IPS-11a (cell line): ENCODE data around the gene KLC4.
A peak's percentile ranks its signal among the peaks of the same experiment; 100 is the strongest.
"Not testable (repeated sequence)": the region's sequence is repeated elsewhere in the genome, so short reads cannot be mapped to it uniquely, and the experiment has no call there.

Experiments
- H3K4me3 ChIP-seq: one replicate; pipeline ENCODE4 v1.5.1; 2013; ENCODE audit warnings: low read depth, low read length, control low read depth

The KLC4 gene

DNA sequence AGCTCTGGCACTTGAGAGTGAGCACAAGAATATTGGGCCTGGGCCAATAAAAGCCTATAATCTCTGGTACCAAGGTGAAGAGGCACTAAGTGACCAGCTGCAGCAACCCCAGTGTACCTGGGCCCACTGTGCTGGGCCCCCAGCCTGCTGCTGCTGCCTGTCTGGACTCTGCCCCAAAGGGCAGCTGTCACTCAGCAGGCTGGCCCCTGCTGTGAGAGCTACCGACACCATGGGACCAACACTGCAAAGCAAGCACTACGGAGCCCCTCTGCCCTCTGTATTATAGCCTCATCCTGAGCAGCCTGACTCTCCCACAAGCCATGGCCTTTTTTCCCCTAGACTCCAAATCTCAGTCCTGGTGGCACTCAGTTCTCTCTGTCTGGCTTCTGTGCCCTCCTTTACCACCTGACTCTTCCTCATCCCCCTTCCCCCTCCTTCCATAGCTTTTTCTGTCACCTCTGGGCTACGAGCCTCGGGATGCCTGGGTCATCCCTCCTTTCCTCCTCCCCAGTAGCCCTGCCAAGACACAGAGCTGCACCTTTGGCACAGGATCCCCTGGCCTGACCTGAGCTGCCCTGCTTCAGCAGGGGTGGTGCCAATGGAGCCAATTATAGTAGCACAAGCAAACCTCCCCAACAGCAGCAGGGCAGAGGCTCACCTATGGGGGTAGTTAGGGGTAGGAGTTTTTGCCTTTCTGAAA lies 23.8 kb upstream of the KLC4 start:
- no peak overlapping the region for H3K4me3 ChIP-seq

DNA sequence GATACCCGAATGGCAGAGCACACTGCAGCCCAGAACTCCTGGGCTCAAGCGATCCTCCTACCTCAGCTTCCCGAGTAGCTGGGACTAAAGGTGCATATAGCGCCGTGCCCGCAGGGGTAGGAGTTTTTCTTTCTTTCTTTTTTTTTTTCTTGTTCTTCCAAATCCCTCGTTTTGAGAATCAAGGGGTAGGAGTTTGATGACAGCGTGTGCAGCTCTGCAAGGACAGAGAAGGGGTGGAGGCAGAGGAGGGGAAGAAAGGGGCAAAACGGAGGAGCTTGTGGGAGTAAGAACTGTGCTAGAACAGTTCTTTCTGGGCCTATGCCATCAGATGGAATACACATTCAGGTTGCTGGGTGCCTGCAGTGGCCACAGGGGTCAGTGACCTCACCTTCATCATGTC lies 22.7 kb upstream of the KLC4 start:
- no peak overlapping the region for H3K4me3 ChIP-seq

DNA sequence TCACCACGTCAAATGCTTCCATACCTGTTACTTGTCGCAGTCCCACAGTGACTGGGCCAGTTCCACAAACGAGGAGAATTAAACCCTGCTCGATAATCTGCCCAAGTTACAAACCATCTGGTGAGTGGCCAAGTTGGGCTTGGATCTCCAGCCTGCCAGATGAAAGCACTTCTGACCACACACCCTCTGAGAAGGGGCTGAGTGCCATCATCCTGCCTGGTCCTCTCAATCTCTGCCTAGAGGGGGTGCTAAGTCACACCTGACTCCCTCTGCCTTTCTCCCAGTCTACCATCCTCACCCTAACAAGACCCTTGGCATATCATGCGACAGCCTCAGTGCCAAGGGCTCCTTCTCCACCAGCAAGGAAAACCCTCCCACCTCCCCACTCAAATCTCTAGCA lies 22.2 kb upstream of the KLC4 start:
- no peak overlapping the region for H3K4me3 ChIP-seq

DNA sequence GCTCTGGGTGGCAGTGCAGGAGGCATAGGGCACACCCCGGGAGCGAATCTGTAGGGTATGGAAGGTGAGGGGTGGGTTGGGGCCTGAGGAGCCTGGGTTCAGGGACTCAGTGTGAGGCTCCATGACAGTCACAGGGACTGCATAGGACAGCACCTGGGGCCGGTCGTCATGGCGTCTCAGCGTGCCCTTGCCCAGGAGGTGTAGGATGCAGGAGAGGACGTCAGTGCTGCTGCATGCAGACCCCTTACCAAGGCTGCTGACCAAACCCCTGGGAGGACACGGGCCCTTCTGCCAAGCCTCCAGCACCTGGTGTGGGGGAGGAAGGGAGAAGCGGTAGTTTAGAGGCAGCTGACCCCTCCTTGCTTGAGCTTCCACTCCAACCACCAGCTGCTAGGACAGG lies 21.7 kb upstream of the KLC4 start:
- no peak overlapping the region for H3K4me3 ChIP-seq

DNA sequence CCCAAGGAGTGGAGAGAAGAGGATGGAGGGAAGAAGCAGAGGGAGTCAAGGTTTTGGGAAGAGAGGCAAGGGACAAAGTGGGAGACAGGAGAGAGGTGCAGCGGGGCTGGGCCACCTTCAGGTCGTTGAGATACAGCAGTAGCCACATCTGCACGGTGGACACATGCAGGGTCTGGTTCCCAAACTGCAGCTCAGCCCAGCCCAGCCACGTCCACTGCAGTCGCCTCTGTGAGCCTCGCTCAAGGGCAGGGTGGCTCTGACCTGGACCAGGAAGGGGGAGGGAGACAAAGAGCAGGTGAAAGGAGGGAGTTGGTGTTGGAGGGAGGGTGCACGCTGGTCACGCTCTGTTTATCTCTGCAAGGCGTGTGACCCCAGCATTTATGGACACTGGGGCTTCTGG lies 20.7 kb upstream of the KLC4 start:
- no peak overlapping the region for H3K4me3 ChIP-seq

DNA sequence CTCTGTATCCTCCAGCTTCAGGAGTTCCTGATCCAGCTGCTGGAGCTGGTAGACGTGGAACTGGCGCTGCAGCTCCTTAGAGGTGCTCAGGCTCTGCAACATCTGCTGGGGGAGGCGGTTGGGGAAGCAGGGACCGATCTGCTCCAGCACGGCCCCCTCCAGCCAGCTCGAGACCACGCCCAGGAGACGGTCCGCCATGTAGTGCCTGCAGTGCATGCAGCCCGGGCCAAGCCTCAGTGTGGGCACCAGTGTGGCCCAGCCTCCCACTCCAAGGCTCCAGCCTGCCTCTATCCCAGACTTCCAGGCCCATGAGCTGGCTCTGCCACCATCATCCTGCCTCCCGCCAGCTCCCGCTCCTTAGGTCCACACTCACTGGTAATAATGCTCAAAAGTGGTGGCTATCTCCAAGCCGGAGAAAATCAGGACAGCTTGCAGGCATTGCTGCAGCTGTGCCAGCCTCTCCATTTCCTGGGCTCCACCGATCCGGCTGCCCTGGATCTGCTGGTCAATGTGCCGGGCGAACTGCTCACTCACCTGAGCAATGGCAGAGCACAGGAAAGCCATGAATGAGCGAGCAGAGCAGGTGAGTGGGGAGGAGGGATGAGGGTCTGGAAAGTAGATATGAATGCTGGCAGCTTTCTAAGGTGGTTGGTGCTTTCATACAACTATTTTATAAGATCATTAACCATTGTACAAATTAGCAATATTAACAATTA lies 18.7 kb upstream of the KLC4 start:
- no peak overlapping the region for H3K4me3 ChIP-seq

DNA sequence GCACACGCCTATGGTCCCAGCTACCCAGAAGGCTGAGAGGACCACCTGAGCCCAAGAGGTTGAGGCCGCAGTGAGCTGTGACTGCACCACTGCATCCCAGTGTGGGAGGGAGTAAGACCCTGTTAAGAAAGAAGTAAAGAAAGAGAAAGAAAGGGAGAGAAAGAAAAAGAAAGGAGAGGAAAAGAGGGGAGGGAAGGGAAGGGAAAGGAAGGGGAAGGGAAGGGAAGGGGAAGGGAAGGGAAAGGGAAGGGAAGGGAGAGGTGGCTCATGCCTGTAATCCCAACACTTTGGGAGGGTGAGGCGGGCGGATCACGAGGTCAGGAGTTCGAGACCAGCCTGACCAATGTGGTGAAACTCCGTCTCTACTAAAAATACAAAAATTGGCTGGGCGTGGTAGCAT lies 18.0 kb upstream of the KLC4 start:
- not testable (repeated sequence) for H3K4me3 ChIP-seq

DNA sequence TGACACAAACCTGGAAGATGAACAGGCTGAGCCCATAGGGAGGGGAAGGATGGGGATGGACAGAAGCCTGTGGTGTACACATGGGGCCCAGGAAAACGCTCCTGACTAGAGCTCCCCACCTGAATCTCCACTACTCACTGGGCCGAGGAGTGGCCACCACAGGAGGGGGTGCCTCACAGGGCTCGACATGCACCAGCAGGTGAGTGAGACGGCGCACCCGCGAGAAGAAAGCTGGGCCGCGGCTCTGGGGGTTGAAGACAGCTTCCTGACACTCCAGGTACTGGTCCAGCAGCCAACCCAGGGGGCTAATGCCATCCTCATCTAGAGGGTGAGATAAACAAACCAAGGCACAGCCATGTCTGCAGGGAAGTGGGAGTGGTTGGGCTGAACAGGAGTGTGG lies 16.1 kb upstream of the KLC4 start:
- no peak overlapping the region for H3K4me3 ChIP-seq

DNA sequence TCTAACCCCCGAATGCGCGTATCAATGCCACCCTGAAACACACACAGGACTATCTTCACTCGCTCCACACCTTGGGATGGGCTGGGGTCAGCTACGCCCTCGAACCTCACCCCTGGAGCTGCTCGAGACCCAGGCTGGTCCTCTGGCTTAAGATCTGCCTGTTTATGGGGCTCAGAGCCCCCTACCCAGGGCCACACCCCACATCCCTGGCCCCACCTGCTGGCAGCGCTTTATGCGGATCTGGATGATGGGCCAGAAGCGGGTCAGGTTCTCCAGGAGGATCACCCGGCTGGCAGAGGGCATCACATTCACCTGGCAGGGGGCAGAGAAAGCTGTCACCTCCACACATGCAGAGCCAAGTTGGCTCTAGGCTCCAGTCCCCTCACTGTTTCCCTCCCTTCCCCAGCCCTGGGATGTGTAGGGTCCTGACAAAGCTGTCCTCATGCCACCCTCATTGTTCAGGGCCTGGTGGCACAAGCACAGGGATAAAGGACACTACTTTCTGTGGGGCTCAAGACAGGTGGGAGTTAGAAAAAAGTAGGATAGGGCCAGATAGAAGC lies 14.0 kb upstream of the KLC4 start:
- no peak overlapping the region for H3K4me3 ChIP-seq

DNA sequence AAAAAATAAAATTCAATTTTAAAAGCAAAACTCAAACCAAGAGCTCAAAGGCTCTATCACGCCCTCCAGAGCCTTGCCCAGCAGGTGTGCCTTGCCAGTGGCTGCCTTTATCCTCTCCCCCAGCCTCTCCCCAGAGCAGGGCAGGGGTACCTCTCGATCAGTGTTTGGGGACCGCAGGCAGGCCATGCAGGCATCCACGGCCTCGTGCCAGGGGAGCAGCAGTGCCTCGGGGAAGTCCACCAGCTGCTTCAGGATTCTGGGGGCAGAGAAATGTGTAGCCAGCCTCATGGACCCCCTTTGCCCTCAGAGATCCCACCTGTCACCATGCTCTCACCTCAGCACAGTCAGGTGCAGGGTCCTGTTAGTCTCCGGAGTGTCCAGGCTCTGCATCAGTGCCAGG lies 11.4 kb upstream of the KLC4 start:
- no peak overlapping the region for H3K4me3 ChIP-seq

DNA sequence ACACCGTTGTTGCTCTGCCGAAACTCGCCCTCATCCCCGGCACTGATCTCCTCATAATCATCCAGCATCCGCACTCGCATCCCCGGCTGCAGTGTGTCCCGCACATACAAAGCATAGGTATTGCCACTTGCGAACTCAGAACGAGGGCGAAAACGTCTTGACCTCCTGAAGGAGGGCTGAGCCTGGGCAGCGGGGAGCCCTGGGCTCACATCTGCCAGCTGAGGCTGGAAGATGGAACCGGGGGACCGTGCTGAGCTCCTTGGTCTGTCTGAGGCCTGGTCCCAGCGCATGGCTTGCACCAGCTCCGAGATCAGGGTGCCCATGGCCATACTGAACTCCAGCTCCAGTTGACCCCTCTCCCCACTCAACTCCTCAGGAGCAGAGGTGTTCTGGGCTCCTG lies 8.4 kb upstream of the KLC4 start:
- no peak overlapping the region for H3K4me3 ChIP-seq

DNA sequence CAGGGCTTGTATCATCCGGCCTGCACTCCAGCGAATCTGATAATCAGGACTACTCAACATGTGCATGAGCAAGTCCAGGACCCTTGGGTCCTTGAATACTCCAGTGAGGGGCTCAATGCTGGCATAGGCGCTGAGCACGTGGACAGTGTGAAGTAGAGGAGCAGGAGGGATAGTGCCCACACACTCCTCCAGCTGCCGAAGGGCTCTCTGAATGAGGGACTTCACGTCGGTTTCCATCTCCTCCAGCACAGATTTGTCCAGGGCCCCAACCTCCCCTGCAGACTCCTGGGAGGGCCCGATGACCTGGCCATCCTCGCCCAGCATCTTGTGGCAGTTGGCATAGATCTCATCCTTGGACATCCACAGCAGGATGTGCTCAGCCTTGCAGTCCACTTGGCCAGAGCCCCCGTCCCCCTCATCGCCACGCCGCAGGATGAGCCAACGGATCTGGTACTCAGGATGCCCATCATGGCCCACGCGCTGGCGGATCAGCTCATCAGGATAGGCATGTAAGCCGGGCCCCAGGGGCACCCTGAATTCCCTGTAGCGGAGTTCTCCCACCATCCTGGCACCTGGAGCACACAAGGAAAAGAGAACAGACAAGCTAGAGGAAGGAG lies 7.1 kb upstream of the KLC4 start:
- no peak overlapping the region for H3K4me3 ChIP-seq

DNA sequence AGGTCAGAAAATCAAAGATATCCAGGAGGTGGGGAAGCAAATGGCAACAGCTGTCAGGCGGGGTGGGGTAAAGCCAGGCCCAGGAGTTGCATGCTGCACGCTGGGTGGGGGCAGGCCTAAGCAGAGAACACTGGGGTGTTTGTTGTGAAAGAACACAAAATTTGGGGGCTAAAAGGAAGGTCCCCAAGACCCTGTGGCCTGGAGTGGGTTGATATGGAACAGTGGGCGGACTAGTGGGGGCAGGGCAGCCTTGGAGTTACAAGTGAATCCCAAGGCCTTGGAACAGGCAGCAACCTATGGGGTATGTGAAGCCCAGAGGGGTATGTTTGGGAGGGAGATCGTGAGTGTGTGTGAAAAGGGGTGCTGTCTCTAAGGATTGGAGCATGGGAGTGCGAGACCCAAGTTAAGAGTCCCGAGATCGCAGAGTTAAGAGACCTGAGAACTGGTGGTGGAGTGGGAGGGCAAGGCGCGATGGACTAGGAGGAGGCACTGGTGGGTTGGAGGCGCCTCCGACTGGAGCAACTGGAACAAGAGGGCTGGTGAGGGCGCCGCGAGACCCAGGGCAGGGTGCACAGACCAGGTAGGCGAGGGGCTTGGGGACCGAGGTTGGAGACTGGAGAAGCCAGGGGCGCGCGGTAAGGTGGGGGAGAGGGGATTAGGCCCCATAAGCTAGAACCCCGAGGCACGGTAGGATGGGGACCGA lies 6.4 kb upstream of the KLC4 start:
- peak overlapping the region; percentile 81 for H3K4me3 ChIP-seq

DNA sequence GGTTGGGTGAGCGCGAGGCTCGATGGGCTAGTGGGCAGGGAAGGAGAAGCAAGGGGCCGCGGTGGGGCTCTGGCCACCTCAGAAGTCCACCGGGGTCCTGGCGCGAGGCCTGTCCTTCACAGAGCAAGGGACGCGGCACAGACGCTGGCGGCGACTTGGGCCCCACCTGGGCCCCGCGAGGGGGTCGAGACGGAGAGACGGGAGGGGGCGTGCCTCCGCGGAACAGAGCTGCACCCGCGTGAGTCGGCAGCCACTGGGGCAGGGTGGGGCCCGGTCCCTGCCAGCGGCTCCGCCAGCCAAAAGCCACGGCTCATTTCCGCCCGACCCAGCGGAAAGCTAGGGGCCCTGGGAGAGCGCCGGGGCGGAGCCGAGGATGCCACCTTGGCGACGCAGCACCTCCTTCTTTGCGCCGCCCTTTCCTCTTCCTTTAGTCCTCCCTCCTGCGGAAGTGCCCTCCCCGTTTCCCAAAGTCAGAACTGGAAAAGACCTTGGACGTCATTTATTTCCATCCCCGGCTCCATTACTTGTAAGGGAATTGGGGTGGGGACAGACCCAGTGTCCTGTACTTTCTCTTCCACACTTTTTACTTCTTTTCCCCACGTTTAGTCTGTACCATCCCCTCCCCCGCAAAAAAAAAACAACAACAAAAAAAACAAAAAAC lies 5.8 kb upstream of the KLC4 start, which contains the start of gene CUL7:
CUL7 (minus strand) TSS at position 307 of the 661 bp plus-strand sequence. CDS start 1,063 bp downstream, outside the sequence.
- peak within 1 kb of the TSS; percentile 81 for H3K4me3 ChIP-seq

DNA sequence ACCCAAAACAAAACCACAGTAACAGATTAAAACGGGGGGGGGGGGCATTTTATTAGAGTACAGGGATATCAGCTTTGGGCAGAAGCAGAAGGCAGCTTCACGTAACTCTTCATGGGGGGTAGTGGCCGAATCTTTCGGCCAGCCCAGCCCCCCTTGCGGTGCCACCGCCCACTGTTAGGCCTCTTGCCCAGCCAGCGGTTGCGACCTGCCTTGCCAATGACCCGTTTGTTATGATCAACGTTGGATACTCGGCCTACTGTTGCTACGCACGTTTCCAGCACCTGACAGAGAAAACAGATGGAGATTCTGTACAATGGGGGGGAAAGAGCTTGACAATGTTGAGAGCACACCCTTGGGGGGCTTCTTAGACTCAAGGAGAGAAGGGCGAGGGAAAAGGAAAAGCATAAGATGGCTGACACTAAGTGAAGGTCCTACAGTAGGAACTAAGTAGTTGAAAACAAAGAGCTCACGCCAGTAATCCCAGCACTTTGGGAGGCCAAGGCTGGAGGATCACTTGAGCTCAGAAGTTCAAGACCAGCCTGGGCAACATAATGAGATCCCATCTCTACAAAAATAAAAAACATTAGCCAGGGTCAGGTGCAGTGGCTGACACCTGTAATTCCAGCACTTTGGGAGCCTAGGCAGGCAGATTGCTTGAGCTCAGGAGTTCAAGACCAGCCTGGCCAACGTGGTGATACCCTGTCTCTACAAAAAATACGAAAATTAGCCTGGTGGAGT lies 5.1 kb upstream of the KLC4 start:
- no peak overlapping the region for H3K4me3 ChIP-seq

DNA sequence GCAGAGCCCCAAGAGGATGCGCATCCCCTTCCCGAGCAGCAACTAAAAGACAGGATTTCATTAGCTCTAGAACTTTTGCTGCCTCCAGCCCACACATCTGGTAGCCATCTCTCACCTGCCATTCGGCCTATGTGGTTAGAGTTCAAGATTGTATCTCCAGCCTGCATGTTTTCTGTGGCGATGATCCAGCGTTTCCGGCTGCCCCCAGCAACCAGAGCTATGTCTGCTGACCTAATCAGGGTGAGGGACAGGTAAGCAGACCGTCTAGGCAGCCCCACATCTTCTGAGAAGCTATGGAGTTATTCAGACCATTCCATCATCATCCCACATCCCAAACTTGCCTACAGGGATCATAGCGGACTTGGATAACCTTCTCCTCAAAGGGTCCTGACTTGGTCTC lies 3.5 kb upstream of the KLC4 start:
- no peak overlapping the region for H3K4me3 ChIP-seq

DNA sequence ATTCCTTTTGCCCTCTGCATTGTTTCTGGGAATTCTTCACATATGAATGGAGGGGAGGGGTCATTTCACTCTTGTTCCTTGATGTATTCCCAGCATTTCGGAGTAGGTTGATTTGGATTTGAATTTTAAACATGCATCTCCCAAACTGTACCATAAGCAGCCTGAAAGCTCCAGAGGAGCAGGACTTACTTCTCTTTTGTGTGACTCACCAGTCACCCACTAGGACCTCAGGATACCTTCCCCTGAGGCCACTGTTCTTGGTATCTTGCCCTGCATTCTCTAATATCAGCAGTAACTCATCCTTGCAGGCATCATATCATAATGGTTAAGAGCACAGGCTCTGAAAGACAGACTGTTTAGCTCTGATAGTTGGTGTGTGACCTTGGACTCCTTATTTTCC lies 900 bp upstream of the KLC4 start:
- H3K4me3 ChIP-seq, result peak overlapping the region; percentile 88

DNA sequence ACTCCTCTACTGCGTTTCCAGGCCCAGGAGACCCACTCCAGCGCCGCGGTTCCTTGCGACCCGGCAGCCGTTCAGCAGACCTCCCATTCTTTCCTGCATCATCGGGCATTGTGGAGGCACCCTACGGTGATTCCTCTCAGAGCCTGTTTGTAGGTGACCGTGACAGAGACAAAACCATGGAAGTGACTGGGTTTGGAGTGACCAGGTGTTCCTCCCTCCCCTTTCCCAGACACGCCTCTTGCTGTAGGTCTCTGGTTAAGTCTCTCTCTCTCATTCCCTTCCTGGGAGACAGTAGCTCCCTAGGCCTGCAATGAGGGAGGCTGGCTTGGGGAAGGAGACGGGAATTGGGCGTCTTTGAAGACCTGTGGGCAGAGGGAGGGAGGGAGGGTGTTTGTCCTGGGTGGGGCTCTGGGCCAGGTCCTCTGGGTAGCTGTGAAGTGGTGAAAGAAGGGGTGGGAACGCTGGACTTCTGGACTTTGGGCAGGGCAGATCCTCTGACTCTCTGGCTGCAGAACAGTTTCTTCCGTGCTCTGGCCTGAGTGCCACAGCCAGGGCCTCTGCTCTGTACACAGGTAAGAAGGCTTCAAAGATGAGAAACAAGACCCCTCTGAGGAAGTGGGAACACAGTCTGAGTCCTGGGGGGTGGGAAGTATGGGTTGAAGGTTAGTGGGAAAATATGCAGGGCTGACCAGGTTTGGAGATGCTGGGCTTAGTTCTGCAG lies 763 bp downstream of the KLC4 start:
- H3K4me3 ChIP-seq, result peak overlapping the region; percentile 88
